Astrocyte (in vitro differentiated cells and primary cell): ENCODE results near the gene OTX2. TPM values are rescaled to one million over a fixed set of nuclear protein-coding genes. Genes with fewer than 3 reads are reported as not detected.

Experiments used
- DNase-seq: peaks from one replicate; pipeline ENCODE4 v3.0.0-alpha.2; 2010; ENCODE audit warnings: low read depth
- FAIRE-seq: peaks from 2 replicates; lab custom pipeline; 2011; peaks lifted over from hg19 to GRCh38; lab: Jason Lieb, UNC
- H2AFZ ChIP-seq: 2 replicates; pipeline ENCODE4 v1.6.0; 2012; ENCODE audit warnings: low read depth, low read length, inconsistent platforms
- H3K27ac ChIP-seq: 2 replicates; pipeline ENCODE4 v1.5.1; 2011; ENCODE audit warnings: low read depth, low read length, inconsistent platforms
- H3K27me3 ChIP-seq: 2 replicates; pipeline ENCODE4 v1.6.0; 2011; ENCODE audit warnings: low read length, inconsistent platforms; ENCODE audit not compliant: insufficient read depth
- H3K36me3 ChIP-seq: 2 replicates; pipeline ENCODE4 v1.5.1; 2011; ENCODE audit warnings: low read length, inconsistent platforms; ENCODE audit not compliant: insufficient read depth
- H3K4me1 ChIP-seq: 2 replicates; pipeline ENCODE4 v1.5.1; 2011; ENCODE audit warnings: low read length, inconsistent platforms; ENCODE audit not compliant: insufficient read depth
- H3K4me2 ChIP-seq: 2 replicates; pipeline ENCODE4 v1.6.0; 2012; ENCODE audit warnings: low read length, inconsistent platforms
- H3K4me3 ChIP-seq: 2 replicates; pipeline ENCODE4 v1.5.1; 2011; ENCODE audit warnings: low read depth, mild to moderate bottlenecking, low read length, inconsistent platforms; ENCODE audit not compliant: insufficient read depth
- H3K79me2 ChIP-seq: 2 replicates; pipeline ENCODE4 v1.6.0; 2012; ENCODE audit warnings: mild to moderate bottlenecking, low read length, inconsistent platforms; ENCODE audit not compliant: insufficient read depth
- H3K9ac ChIP-seq: 2 replicates; pipeline ENCODE4 v1.6.0; 2012; ENCODE audit warnings: mild to moderate bottlenecking, low read length, inconsistent platforms
- H3K9me3 ChIP-seq: 2 replicates; pipeline ENCODE4 v1.5.1; 2012; ENCODE audit warnings: low read depth, mild to moderate bottlenecking, low read length, inconsistent platforms; ENCODE audit not compliant: insufficient read depth
- H4K20me1 ChIP-seq: 2 replicates; pipeline ENCODE4 v1.6.0; 2012; ENCODE audit warnings: low read length, inconsistent platforms; ENCODE audit not compliant: insufficient read depth
- H3K27ac Mint-ChIP-seq: one replicate; pipeline ENCODE4 v1.8.0; 2021; ENCODE audit warnings: mild to moderate bottlenecking, mixed read lengths; ENCODE audit not compliant: unreplicated experiment
- H3K27me3 Mint-ChIP-seq: one replicate; pipeline ENCODE4 v1.8.0; 2021; ENCODE audit warnings: low read depth, mixed read lengths; ENCODE audit not compliant: unreplicated experiment
- H3K36me3 Mint-ChIP-seq: one replicate; pipeline ENCODE4 v1.8.0; 2021; ENCODE audit warnings: low read depth, mixed read lengths; ENCODE audit not compliant: unreplicated experiment
- H3K4me1 Mint-ChIP-seq: one replicate; pipeline ENCODE4 v1.8.0; 2021; ENCODE audit warnings: low read depth, mixed read lengths; ENCODE audit not compliant: unreplicated experiment
- H3K4me3 Mint-ChIP-seq: one replicate; pipeline ENCODE4 v1.8.0; 2021; ENCODE audit warnings: mild to moderate bottlenecking, moderate library complexity, mixed read lengths; ENCODE audit not compliant: unreplicated experiment
- H3K9me3 Mint-ChIP-seq: one replicate; pipeline ENCODE4 v1.8.0; 2021; ENCODE audit warnings: mild to moderate bottlenecking, mixed read lengths; ENCODE audit not compliant: unreplicated experiment
- CTCF ChIP-seq: IDR thresholded peaks from 2 replicates; pipeline ENCODE4 v1.5.1; 2011; ENCODE audit warnings: low read depth, mild to moderate bottlenecking, inconsistent platforms, low read length, moderate library complexity; ENCODE audit not compliant: insufficient read depth
- EZH2 ChIP-seq: IDR thresholded peaks from 2 replicates; pipeline ENCODE4 v1.6.1; 2012; ENCODE audit warnings: mild to moderate bottlenecking, low read length, inconsistent platforms; ENCODE audit not compliant: insufficient read depth
- total RNA-seq: library from RNA; stranded (reverse); gene quantifications from 2 replicates; pipeline ENCODE4 v1.2.1, GENCODE V29; 2021

The OTX2 gene
- total RNA-seq, 1 donor from 2014 or later = 8.2 TPM

GRCh38 chr14:56814969-56815700 is 4.9 kb upstream of the OTX2 start:
- Mint-ChIP-seq H3K9me3 (peaks cover 7% of the 10 kb centered on the region), H3K4me3 (no peak overlapping the region), H3K4me1 (no peaks in the 10 kb centered on the region), H3K27ac (no peak overlapping the region), H3K27me3 (peaks cover 85% of the 10 kb centered on the region), H3K36me3 (no peaks in the 10 kb centered on the region)
- DNase-seq (no peak), FAIRE-seq (no peak)
- no peaks in the 10 kb centered on the region for H3K9me3 ChIP-seq
- no peak overlapping the region for H3K4me3 ChIP-seq
- H2AFZ ChIP-seq = no peak overlapping the region
- H4K20me1 ChIP-seq = no peaks in the 10 kb centered on the region
- H3K79me2 ChIP-seq = no peaks in the 10 kb centered on the region
- no peak for TF ChIP-seq CTCF
- no peak for TF ChIP-seq EZH2
- peak overlapping the region; percentile 63 for H3K4me2 ChIP-seq
- no peak overlapping the region for H3K27ac ChIP-seq
- H3K9ac ChIP-seq = no peak overlapping the region
- peaks cover 71% of the 10 kb centered on the region for H3K27me3 ChIP-seq
- H3K4me1 ChIP-seq = no peaks in the 10 kb centered on the region
- H3K36me3 ChIP-seq = no peaks in the 10 kb centered on the region

GRCh38 chr14:56814519-56814959 is 4.3 kb upstream of the OTX2 start:
- H3K9ac ChIP-seq = no peak overlapping the region
- Mint-ChIP-seq H3K4me3 (no peak overlapping the region), H3K27me3 (peaks cover 87% of the 10 kb centered on the region), H3K36me3 (peaks cover 5% of the 10 kb centered on the region), H3K27ac (no peak overlapping the region), H3K9me3 (peaks cover 13% of the 10 kb centered on the region), H3K4me1 (no peaks in the 10 kb centered on the region)
- peaks cover 76% of the 10 kb centered on the region for H3K27me3 ChIP-seq
- no peaks in the 10 kb centered on the region for H3K79me2 ChIP-seq
- no peaks in the 10 kb centered on the region for H3K9me3 ChIP-seq
- no peaks in the 10 kb centered on the region for H4K20me1 ChIP-seq
- H3K36me3 ChIP-seq = no peaks in the 10 kb centered on the region
- H3K4me3 ChIP-seq = no peak overlapping the region
- peak overlapping the region; percentile 40 for H3K4me2 ChIP-seq
- no peaks in the 10 kb centered on the region for H3K4me1 ChIP-seq
- FAIRE-seq = no peak
- H3K27ac ChIP-seq = no peak overlapping the region
- no peak for DNase-seq
- H2AFZ ChIP-seq = no peak overlapping the region
- TF ChIP-seq EZH2 = no peak
- no peak for TF ChIP-seq CTCF

- Histone ChIP-seq H4K20me1 (no peaks in the 10 kb centered on the region), H3K27me3 (peaks cover 80% of the 10 kb centered on the region), H3K9ac (peak overlapping the region; percentile 13), H3K4me1 (no peaks in the 10 kb centered on the region), H3K36me3 (no peaks in the 10 kb centered on the region), H3K4me2 (peak overlapping the region; percentile 57), H2AFZ (no peak overlapping the region), H3K9me3 (no peaks in the 10 kb centered on the region), H3K27ac (no peak overlapping the region), H3K4me3 (no peak overlapping the region), H3K79me2 (peaks cover 6% of the 10 kb centered on the region)
- Mint-ChIP-seq H3K27me3 (peaks cover 82% of the 10 kb centered on the region), H3K27ac (no peak overlapping the region), H3K9me3 (peaks cover 19% of the 10 kb centered on the region), H3K4me1 (no peaks in the 10 kb centered on the region), H3K4me3 (no peak overlapping the region), H3K36me3 (peaks cover 7% of the 10 kb centered on the region)
- TF ChIP-seq EZH2 (no peak), CTCF (no peak)
- DNase-seq = no peak
- FAIRE-seq = no peak
These were observed 2.9 kb upstream of the OTX2 start for GRCh38 chr14:56813143-56813551.
